Activated naive CD4-positive, alpha-beta T cell treated with anti-CD3 and anti-CD28 coated beads, Interleukin-2, amount 50 U/mL, for 24 hours (primary cell): ENCODE results near the gene PRSS2.
"Not testable (repeated sequence)": the region's sequence is repeated elsewhere in the genome, so short reads cannot be mapped to it uniquely, and the experiment has no call there.

Source experiments
- H3K27ac Mint-ChIP-seq: one replicate; pipeline ENCODE4 v1.8.0; 2021; ENCODE audit warnings: mild to moderate bottlenecking, mixed read lengths
- H3K27me3 Mint-ChIP-seq: one replicate; pipeline ENCODE4 v1.8.0; 2021; ENCODE audit warnings: mixed read lengths
- H3K36me3 Mint-ChIP-seq: one replicate; pipeline ENCODE4 v1.8.0; 2021; ENCODE audit warnings: mixed read lengths
- H3K4me1 Mint-ChIP-seq: one replicate; pipeline ENCODE4 v1.8.0; 2021; ENCODE audit warnings: mixed read lengths
- H3K4me3 Mint-ChIP-seq: one replicate; pipeline ENCODE4 v1.8.0; 2021; ENCODE audit warnings: mild to moderate bottlenecking, mixed read lengths
- H3K9me3 Mint-ChIP-seq: one replicate; pipeline ENCODE4 v1.8.0; 2021; ENCODE audit warnings: mixed read lengths

PRSS2 gene

GRCh38 chr7:142752376-142753225 lies 18.2 kb upstream of the PRSS2 start:
- H3K27ac Mint-ChIP-seq, result no peak overlapping the region
- H3K9me3 Mint-ChIP-seq, result no peaks in the 10 kb centered on the region
- no peak overlapping the region for H3K4me3 Mint-ChIP-seq
- no peaks in the 10 kb centered on the region for H3K27me3 Mint-ChIP-seq
- no peaks in the 10 kb centered on the region for H3K4me1 Mint-ChIP-seq
- H3K36me3 Mint-ChIP-seq, result no peaks in the 10 kb centered on the region

GRCh38 chr7:142753366-142753765 lies 17.4 kb upstream of the PRSS2 start:
- no peaks in the 10 kb centered on the region for H3K4me1 Mint-ChIP-seq
- no peaks in the 10 kb centered on the region for H3K36me3 Mint-ChIP-seq
- H3K9me3 Mint-ChIP-seq, result no peaks in the 10 kb centered on the region
- H3K27ac Mint-ChIP-seq, result no peak overlapping the region
- H3K27me3 Mint-ChIP-seq, result no peaks in the 10 kb centered on the region
- H3K4me3 Mint-ChIP-seq, result no peak overlapping the region

GRCh38 chr7:142753925-142754491 lies 16.8 kb upstream of the PRSS2 start:
- not testable (repeated sequence) for H3K4me3 Mint-ChIP-seq, H3K4me1 Mint-ChIP-seq, H3K27me3 Mint-ChIP-seq, H3K27ac Mint-ChIP-seq, H3K9me3 Mint-ChIP-seq, H3K36me3 Mint-ChIP-seq

GRCh38 chr7:142754681-142755575 lies 15.8 kb upstream of the PRSS2 start:
- Mint-ChIP-seq H3K4me1 (no peaks in the 10 kb centered on the region), H3K27me3 (no peaks in the 10 kb centered on the region), H3K27ac (peak overlapping the region; percentile 8), H3K4me3 (no peak overlapping the region), H3K36me3 (no peaks in the 10 kb centered on the region), H3K9me3 (no peaks in the 10 kb centered on the region)

DNA sequence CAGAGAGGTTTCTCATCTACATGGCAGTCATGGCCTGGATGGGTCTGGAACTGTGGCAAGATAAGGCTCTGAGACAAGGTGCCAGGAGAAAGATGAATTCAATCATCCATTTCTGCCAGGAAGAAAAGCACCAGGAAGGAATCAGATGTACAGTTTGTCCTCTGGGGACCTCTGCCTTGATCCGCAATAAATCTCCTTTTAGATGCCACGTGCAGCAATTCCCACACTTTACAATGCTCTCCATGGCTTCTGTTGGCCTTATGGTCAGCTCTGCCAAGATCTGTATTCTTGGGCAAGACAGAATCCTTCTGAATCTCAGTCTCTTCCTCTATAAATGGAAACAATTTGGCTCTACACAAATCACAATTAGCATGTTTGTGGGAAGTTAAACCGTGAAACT lies 12.5 kb upstream of the PRSS2 start:
- H3K27me3 Mint-ChIP-seq, H3K36me3 Mint-ChIP-seq, H3K4me1 Mint-ChIP-seq, H3K9me3 Mint-ChIP-seq, H3K27ac Mint-ChIP-seq, H3K4me3 Mint-ChIP-seq: not testable (repeated sequence)

GRCh38 chr7:142759433-142759832 lies 11.3 kb upstream of the PRSS2 start:
- Mint-ChIP-seq H3K36me3 (no peaks in the 10 kb centered on the region), H3K9me3 (no peaks in the 10 kb centered on the region), H3K27me3 (no peaks in the 10 kb centered on the region), H3K4me1 (no peaks in the 10 kb centered on the region), H3K27ac (no peak overlapping the region), H3K4me3 (no peak overlapping the region)

GRCh38 chr7:142760071-142760642 lies 10.6 kb upstream of the PRSS2 start:
- Mint-ChIP-seq H3K4me1 (no peaks in the 10 kb centered on the region), H3K36me3 (no peaks in the 10 kb centered on the region), H3K4me3 (no peak overlapping the region), H3K27me3 (no peaks in the 10 kb centered on the region), H3K9me3 (no peaks in the 10 kb centered on the region), H3K27ac (no peak overlapping the region)

DNA sequence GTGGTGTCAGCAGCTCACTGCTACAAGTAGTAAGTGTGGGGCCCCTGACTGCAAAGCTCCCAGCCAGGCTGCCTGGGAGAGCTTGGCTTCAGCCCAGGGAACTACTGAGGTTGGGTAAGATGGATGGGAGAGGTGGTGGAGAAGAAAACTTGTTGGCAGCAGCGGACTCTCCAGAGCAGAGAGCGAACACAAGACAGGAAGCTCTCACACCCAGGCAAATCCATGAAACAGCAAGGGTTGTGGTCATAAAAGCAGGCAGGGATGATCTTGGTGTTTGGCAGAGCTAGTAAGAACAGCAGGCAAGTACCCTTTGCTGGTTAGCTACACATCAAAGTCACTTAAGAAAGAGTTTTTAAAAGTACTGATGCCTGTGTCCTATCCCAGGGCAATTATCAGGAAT lies 9.2 kb upstream of the PRSS2 start:
- H3K9me3 Mint-ChIP-seq, H3K27ac Mint-ChIP-seq, H3K4me1 Mint-ChIP-seq, H3K27me3 Mint-ChIP-seq, H3K36me3 Mint-ChIP-seq, H3K4me3 Mint-ChIP-seq: not testable (repeated sequence)

DNA sequence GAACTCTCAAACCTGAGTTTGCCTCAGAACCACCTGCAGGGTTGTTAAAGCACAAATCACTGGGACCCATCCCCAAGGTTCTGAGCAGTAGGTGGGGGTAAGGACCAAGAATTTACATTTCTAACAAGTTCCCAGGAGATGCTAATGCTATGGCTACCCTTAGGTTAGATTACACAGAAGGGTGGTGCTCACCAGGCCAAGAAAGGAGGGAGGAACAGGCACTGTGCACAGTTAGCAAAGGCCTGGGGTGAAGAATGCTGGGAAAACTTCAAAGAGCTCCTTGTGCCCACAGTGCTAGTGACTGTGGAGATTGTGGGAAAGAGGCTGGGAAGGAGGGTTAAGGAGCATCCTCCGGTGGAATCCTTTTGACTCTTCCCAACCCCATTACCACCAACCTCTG lies 8.7 kb upstream of the PRSS2 start:
- Mint-ChIP-seq H3K27ac (no peak overlapping the region), H3K4me1 (no peaks in the 10 kb centered on the region), H3K9me3 (no peaks in the 10 kb centered on the region), H3K4me3 (no peak overlapping the region), H3K27me3 (no peaks in the 10 kb centered on the region), H3K36me3 (no peaks in the 10 kb centered on the region)

- Mint-ChIP-seq H3K4me1 (no peaks in the 10 kb centered on the region), H3K9me3 (no peaks in the 10 kb centered on the region), H3K27me3 (no peaks in the 10 kb centered on the region), H3K36me3 (no peaks in the 10 kb centered on the region), H3K4me3 (no peak overlapping the region), H3K27ac (no peak overlapping the region)
These were observed 3.3 kb upstream of the PRSS2 start for GRCh38 chr7:142767451-142767850.

- H3K36me3 Mint-ChIP-seq, result no peaks in the 10 kb centered on the region
- H3K4me3 Mint-ChIP-seq, result no peak overlapping the region
- H3K4me1 Mint-ChIP-seq, result no peaks in the 10 kb centered on the region
- H3K9me3 Mint-ChIP-seq, result no peaks in the 10 kb centered on the region
- no peaks in the 10 kb centered on the region for H3K27me3 Mint-ChIP-seq
- H3K27ac Mint-ChIP-seq, result no peak overlapping the region
These were observed 2.9 kb upstream of the PRSS2 start for GRCh38 chr7:142767861-142768260.

- not testable (repeated sequence) for H3K4me1 Mint-ChIP-seq, H3K4me3 Mint-ChIP-seq, H3K36me3 Mint-ChIP-seq, H3K27ac Mint-ChIP-seq, H3K9me3 Mint-ChIP-seq, H3K27me3 Mint-ChIP-seq
These were observed 1.9 kb upstream of the PRSS2 start for GRCh38 chr7:142768885-142769284.

DNA sequence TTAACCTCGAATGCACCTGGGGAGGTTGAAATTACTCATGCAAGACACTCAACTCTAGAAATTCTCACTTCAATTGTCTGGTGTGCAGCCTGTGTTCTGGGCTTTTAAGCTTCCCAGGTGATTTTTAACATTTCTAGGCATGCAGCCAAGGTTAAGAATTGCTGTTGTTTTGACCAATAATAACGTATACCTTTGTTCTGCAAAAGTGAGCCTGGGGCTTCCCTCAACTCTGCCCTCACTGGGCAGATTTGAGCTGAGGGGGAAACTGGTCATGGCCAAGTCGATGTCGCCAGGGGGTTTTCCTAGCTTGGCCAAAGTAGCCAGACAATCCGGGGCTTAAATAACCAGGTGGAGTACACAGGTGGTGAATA lies 568 bp downstream of the PRSS2 start:
- H3K27ac Mint-ChIP-seq, result no peak overlapping the region
- no peaks in the 10 kb centered on the region for H3K9me3 Mint-ChIP-seq
- H3K4me3 Mint-ChIP-seq, result no peak overlapping the region
- no peaks in the 10 kb centered on the region for H3K4me1 Mint-ChIP-seq
- no peaks in the 10 kb centered on the region for H3K36me3 Mint-ChIP-seq
- no peaks in the 10 kb centered on the region for H3K27me3 Mint-ChIP-seq

- no peaks in the 10 kb centered on the region for H3K4me1 Mint-ChIP-seq
- H3K9me3 Mint-ChIP-seq, result no peaks in the 10 kb centered on the region
- H3K4me3 Mint-ChIP-seq, result no peak overlapping the region
- no peaks in the 10 kb centered on the region for H3K36me3 Mint-ChIP-seq
- H3K27ac Mint-ChIP-seq, result no peak overlapping the region
- H3K27me3 Mint-ChIP-seq, result no peaks in the 10 kb centered on the region
These were observed 1.3 kb downstream of the PRSS2 start for GRCh38 chr7:142772051-142772450.

DNA sequence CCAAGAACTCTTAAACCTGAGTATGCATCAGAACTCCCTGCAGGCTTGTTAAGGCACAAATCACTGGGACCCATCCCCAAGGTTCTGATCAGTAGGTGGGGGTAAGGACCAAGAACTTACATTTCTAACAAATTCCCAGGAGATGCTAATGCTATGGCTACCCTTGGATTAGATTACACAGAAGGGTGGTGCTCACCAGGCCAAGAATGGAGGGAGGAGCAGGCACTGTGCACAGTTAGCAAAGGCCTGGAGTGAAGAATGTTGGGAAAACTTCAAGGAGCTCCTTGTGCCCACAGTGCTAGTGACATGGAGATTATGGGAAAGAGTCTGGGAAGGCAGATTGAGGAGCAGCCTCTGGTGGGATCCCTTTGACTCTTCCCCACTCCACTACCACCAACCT lies 1.9 kb downstream of the PRSS2 start:
- Mint-ChIP-seq H3K4me1 (no peaks in the 10 kb centered on the region), H3K27me3 (no peaks in the 10 kb centered on the region), H3K36me3 (no peaks in the 10 kb centered on the region), H3K4me3 (no peak overlapping the region), H3K27ac (no peak overlapping the region), H3K9me3 (no peaks in the 10 kb centered on the region)

GRCh38 chr7:142773230-142773629 lies 2.5 kb downstream of the PRSS2 start:
- Mint-ChIP-seq H3K27ac (no peak overlapping the region), H3K4me3 (no peak overlapping the region), H3K4me1 (no peaks in the 10 kb centered on the region), H3K9me3 (no peaks in the 10 kb centered on the region), H3K36me3 (no peaks in the 10 kb centered on the region), H3K27me3 (no peaks in the 10 kb centered on the region)
